ENCODE data around the gene CACFD1.

The CACFD1 gene

DNA sequence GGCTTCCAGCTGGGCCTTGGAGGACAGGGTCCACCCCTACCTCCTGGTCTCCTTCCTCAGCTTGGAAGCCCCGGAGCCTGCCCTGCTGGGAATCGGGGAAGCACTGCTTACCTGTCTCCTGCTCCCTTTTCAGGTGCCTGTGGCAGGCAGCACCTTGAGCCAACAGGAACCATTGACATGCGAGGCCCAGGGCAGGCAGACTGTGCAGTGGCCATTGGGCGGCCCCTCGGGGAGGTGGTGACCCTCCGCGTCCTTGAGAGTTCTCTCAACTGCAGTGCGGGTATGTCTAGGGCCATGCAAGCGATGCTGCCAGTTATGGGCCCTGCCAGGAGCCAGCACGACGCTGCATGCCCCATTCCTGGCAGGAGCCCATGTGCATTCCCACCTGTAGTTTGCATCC is 3.8 kb upstream of the CACFD1 start (continued):
- TF ChIP-seq, protein P1, sequence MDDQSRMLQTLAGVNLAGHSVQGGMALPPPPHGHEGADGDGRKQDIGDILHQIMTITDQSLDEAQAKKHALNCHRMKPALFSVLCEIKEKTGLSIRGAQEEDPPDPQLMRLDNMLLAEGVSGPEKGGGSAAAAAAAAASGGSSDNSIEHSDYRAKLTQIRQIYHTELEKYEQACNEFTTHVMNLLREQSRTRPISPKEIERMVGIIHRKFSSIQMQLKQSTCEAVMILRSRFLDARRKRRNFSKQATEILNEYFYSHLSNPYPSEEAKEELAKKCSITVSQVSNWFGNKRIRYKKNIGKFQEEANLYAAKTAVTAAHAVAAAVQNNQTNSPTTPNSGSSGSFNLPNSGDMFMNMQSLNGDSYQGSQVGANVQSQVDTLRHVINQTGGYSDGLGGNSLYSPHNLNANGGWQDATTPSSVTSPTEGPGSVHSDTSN (CRISPR knock-in tag; IDR thresholded peaks at IDR 0.05), result no peak
- TF ChIP-seq ZNF707 (tag by site-specific recombination; IDR thresholded peaks at IDR 0.05) (no peak), ZNF585B (tag by site-specific recombination; IDR thresholded peaks at IDR 0.05) (no peak), ZNF777 (tag by site-specific recombination; IDR thresholded peaks at IDR 0.05; ENCODE audit: borderline replicate concordance) (no peak)

DNA sequence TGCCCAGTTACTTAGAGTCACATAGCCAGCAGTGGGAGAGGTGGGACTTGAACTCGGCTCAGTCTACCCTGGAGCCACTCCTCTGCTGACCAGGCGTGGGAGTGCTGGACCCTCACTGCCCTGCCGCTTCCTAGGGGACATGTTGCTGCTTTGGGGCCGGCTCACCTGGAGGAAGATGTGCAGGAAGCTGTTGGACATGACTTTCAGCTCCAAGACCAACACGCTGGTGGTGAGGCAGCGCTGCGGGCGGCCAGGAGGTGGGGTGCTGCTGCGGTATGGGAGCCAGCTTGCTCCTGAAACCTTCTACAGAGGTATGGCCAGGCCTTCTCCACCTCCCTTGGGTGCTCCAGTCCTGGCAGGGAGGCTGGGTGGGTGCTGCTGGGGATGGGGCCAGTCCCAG is 3.4 kb upstream of the CACFD1 start:
- Histone ChIP-seq H3K4me1 (ENCODE audit: control insufficient read depth, insufficient read depth, low read length) (no peaks in the 10 kb centered on the region), H3K36me3 (ENCODE audit: control insufficient read depth in 2 of 2, insufficient read depth in 1 of 2, low read length in 2 of 2) (peaks cover 0 to 7% of the 10 kb centered on the region in 2 experiments; a peak in 1 of 3 replicates), H3K27ac (ENCODE audit: extremely low read depth, low read depth, low read length) (no peak overlapping the region), H3K4me3 (ENCODE audit: low read depth, low read length) (no peak overlapping the region), H3K9me3 (ENCODE audit: control insufficient read depth, insufficient read depth, low read depth, low read length) (no peaks in the 10 kb centered on the region)
- TF ChIP-seq ZFP69B (tag by site-specific recombination; IDR thresholded peaks at IDR 0.05) (no peak), ZNF174 (tag by site-specific recombination; IDR thresholded peaks at IDR 0.05) (no peak), PRDM1 (tag by site-specific recombination; IDR thresholded peaks at IDR 0.05) (no peak), ZNF558 (tag by site-specific recombination; IDR thresholded peaks at IDR 0.05) (no peak), ZNF654 (tag by site-specific recombination; IDR thresholded peaks at IDR 0.05; ENCODE audit: low read depth) (no peak), PRDM2 (tag by site-specific recombination; IDR thresholded peaks at IDR 0.05; ENCODE audit: borderline replicate concordance) (no peak), TCF7L2 (IDR thresholded peaks at IDR 0.05; ENCODE audit: borderline replicate concordance, low read depth, low read length) (no peak), ZNF621 (tag by site-specific recombination; IDR thresholded peaks at IDR 0.05) (no peak), ZNF423 (tag by site-specific recombination; IDR thresholded peaks at IDR 0.05) (peak; percentile 45; the same call in 1 of the 2 replicates)
- TF ChIP-seq, protein P2, sequence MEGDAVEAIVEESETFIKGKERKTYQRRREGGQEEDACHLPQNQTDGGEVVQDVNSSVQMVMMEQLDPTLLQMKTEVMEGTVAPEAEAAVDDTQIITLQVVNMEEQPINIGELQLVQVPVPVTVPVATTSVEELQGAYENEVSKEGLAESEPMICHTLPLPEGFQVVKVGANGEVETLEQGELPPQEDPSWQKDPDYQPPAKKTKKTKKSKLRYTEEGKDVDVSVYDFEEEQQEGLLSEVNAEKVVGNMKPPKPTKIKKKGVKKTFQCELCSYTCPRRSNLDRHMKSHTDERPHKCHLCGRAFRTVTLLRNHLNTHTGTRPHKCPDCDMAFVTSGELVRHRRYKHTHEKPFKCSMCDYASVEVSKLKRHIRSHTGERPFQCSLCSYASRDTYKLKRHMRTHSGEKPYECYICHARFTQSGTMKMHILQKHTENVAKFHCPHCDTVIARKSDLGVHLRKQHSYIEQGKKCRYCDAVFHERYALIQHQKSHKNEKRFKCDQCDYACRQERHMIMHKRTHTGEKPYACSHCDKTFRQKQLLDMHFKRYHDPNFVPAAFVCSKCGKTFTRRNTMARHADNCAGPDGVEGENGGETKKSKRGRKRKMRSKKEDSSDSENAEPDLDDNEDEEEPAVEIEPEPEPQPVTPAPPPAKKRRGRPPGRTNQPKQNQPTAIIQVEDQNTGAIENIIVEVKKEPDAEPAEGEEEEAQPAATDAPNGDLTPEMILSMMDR (tag by site-specific recombination; IDR thresholded peaks at IDR 0.05), result peak; percentile 39
- POLR2A ChIA-PET, result no interaction called here
- CTCF ChIA-PET, result interaction anchor here (1.9 kb wide), 1 partner anchor 31 kb away, joined by 5 read pairs; no protein-coding TSS in a partner anchor

- CTCF ChIA-PET, result interaction anchor here (1.8 to 1.9 kb wide), 2 partner anchors 7 to 30 kb away, joined by 5 to 7 read pairs; no protein-coding TSS in a partner anchor
- Histone ChIP-seq H3K9me3 (ENCODE audit: control insufficient read depth, insufficient read depth, low read depth, low read length) (no peaks in the 10 kb centered on the region), H3K4me1 (ENCODE audit: control insufficient read depth, insufficient read depth, low read length) (no peaks in the 10 kb centered on the region), H3K36me3 (ENCODE audit: control insufficient read depth in 2 of 2, insufficient read depth in 1 of 2, low read length in 2 of 2) (peaks cover 0 to 7% of the 10 kb centered on the region in 2 experiments; a peak in 1 of 3 replicates), H3K27ac (ENCODE audit: extremely low read depth, low read depth, low read length) (no peak overlapping the region), H3K4me3 (ENCODE audit: low read depth, low read length) (no peak overlapping the region)
- POLR2A ChIA-PET, result interaction anchor here (1.2 to 1.3 kb wide), 2 partner anchors 12 to 109 kb away, joined by 4 read pairs; partner anchors contain the start of genes MED22 and RPL7A
- no peak for TF ChIP-seq ZNF280C (tag by site-specific recombination; IDR thresholded peaks at IDR 0.05)
- no peak for TF ChIP-seq ZNF701 (tag by site-specific recombination; IDR thresholded peaks at IDR 0.05)
- TF ChIP-seq ZNF121 (tag by site-specific recombination; IDR thresholded peaks at IDR 0.05), result no peak
- no peak for TF ChIP-seq INSM2 (tag by site-specific recombination; IDR thresholded peaks at IDR 0.05)
- TF ChIP-seq ZNF626 (tag by site-specific recombination; IDR thresholded peaks at IDR 0.05), result no peak
- TF ChIP-seq ELK4 (IDR thresholded peaks at IDR 0.05; ENCODE audit: borderline replicate concordance, low read depth, low read length), result no peak
Observed at GRCh38 chr9:133457233-133457632, 2.5 kb upstream of the CACFD1 start.
